GM10248 (cell line): Measurements from ENCODE around the gene ACSS1.

Experiments used
- CTCF ChIA-PET: fragments of 300-600 bp; sonication (Branson Sonifier 250); formaldehyde crosslinking; extraction: SDS; loops from one replicate; lab custom pipeline; 2021; ENCODE audit warnings: antibody characterized with exemption; lab: Yijun Ruan, JAX
- POLR2A ChIA-PET: fragments of 350-650 bp; sonication (Branson Sonifier 250); formaldehyde crosslinking; extraction: SDS; loops from one replicate; lab custom pipeline; 2020; ENCODE audit warnings: antibody characterized with exemption; lab: Yijun Ruan, JAX
- DNase-seq: peaks from one replicate; pipeline ENCODE4 v3.0.0; 2012; ENCODE audit errors: extremely low spot score
- TF ChIP-seq, protein P1 (sequence below): IDR thresholded peaks from 2 replicates; pipeline ENCODE4 v1.5.1; 2012; ENCODE audit warnings: mild to moderate bottlenecking, low read depth; ENCODE audit errors: extremely low read depth, missing control alignments, control extremely low read depth

The ACSS1 gene

DNA sequence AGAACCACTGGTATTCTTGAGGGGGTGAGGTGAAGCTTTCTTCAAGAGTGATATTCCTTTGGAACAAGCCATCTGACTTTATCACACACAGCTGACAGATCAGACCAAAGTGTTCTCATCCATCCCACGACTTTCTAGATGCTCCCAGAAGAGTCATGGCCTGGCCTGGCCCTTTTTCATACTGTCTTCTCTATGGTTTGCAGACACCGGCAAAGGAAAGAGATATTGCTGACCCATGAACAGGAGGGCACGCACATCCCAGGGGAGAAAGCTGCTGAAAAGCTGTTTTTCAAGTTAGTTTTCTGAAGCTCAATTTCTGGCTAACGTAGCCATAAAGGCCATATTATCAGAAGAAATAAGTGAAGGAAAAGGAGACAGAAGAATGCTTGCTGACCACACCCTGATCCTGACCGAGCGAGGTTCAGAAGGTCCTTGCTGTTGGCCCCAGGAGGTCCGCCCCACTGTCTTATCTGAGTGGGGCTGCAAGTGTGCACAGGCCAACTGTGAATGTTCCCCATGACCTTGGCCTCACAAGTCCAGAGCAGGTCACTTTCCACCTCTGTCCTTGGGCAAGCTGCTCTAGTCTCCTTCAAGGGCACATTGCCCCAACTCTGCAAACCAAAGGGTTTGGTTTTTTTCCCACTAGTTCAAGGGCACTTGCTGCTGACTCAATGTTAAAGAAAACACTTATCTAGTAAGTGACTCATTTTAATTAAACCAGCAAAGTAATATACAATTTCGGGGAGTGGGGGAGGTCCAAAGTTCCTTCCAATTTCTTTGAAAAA, 2.0 kb downstream of the ACSS1 start:
- TF ChIP-seq, protein P1, sequence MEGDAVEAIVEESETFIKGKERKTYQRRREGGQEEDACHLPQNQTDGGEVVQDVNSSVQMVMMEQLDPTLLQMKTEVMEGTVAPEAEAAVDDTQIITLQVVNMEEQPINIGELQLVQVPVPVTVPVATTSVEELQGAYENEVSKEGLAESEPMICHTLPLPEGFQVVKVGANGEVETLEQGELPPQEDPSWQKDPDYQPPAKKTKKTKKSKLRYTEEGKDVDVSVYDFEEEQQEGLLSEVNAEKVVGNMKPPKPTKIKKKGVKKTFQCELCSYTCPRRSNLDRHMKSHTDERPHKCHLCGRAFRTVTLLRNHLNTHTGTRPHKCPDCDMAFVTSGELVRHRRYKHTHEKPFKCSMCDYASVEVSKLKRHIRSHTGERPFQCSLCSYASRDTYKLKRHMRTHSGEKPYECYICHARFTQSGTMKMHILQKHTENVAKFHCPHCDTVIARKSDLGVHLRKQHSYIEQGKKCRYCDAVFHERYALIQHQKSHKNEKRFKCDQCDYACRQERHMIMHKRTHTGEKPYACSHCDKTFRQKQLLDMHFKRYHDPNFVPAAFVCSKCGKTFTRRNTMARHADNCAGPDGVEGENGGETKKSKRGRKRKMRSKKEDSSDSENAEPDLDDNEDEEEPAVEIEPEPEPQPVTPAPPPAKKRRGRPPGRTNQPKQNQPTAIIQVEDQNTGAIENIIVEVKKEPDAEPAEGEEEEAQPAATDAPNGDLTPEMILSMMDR, result no peak
- CTCF ChIA-PET, result interaction anchor here (0.9 to 2.7 kb wide), 5 partner anchors 8 to 62 kb away, joined by 3 to 10 read pairs (median 3); no protein-coding TSS in a partner anchor
- DNase-seq, result no peak
- POLR2A ChIA-PET, result no interaction called here

DNA sequence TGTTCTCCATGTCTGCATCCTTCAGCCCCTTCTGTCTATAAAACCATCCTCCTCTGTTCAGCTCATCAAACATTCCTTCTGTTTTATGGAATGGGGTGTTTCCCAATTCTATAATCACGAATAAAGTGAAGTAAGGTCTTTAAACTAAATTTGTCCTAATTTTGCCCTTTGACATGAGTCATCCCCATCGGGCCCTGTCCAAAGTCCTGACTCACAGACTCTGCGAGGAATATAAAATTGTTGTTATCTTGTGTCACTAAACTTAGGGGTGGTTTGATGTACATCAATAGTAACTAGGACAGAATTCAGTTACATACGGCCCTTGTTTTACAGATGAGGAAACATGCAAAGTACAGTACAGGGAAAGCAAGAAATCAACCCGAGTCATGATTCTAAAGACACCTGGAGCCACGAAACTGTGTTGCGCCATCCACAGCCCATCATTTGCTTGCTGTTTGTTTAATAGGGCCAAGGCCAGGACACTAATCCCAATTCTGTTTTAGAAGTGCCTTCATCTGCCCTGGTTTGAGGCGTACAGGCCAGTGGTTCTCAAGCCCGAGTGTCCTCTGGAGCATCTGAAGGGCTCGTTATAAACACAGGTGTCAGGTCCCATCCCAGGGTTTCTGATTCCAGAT, 2.8 kb downstream of the ACSS1 start:
- TF ChIP-seq, protein P1, result no peak
- POLR2A ChIA-PET, result no interaction called here
- DNase-seq, result no peak
- CTCF ChIA-PET, result interaction anchor here (0.9 to 2.7 kb wide), 7 partner anchors 9 to 61 kb away, joined by 3 to 10 read pairs (median 5); no protein-coding TSS in a partner anchor

DNA sequence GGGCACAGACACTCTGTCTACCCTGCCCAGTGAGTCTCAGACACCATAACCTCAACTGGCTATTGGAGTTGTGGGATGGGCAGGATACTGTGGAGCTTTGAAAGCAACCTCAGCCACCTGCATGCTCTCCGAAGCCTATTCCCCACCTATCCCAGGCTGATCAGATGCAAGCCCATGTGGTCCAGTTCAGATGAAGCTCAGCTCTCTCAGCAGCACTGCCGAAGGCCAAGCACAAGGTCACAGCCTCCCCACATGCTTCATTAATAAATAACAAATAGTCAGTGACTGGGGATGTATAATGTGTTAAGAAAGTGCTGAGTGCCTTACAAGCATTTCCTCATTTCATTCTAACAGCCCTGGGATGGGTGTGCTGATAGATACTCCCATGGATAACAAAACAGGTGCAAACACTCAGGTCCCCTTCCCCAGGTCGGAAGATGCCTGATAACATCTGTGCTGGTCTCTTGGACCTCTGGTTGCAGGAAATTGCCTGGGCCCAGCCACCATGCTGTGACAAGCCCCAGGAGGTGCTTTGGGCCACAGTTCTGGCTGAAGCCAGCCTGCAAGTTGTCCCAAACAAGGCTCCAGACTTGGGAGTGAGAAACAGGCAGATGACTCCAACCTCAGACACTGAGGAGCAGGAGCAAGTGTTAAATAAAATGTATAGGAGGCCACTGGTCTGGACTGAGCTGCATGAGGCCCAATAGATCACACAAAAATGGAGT, 3.7 kb downstream of the ACSS1 start:
- CTCF ChIA-PET, result interaction anchor here (1.4 to 2.7 kb wide), 5 partner anchors 9 to 60 kb away, joined by 4 to 10 read pairs (median 6); no protein-coding TSS in a partner anchor
- TF ChIP-seq, protein P1, result no peak
- POLR2A ChIA-PET, result no interaction called here
- DNase-seq, result no peak

DNA sequence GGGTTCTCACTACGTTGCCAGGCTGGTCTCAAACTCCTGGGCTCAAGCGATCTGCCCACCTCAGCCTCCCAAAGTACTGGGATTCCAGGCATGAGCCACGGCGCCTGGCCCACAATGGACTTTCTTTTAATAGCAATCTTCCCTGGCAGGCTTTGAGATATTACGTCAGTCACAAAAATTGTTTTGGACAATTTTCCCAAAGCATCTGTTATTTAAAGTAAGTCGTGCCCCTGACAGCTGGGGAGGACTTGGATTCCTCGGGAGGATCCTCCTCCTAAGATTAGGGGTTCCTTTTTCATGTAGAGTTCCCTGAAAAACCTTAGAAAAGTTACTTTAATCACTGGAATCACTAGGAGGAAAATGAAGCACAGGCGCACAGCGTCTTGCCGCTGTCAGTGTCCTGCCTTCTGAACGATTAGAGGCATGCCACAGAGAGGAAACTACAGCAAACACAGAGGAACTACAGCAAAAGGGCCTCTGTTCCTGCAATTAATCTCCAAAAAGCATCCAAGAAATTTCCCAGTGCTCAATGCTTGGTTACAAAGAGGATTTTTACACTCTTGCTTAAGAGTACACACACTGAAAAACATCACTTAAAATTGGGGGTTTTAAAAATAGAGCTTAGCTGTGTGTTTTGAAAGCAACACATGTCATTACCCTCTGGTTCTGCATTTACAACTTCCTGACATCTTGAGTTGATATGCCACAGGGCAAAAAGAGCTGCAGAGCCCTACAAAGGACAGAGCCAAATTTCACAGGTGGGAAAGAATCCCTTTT, 4.5 kb downstream of the ACSS1 start:
- ChIA-PET CTCF (interaction anchor here (1.4 to 2.7 kb wide), 5 partner anchors 9 to 60 kb away, joined by 4 to 10 read pairs (median 5); no protein-coding TSS in a partner anchor), POLR2A (interaction anchor here (0.7 kb wide), 1 partner anchor 803 kb away, joined by 4 read pairs; no protein-coding TSS in a partner anchor)
- TF ChIP-seq, protein P1, result no peak
- no peak for DNase-seq

DNA sequence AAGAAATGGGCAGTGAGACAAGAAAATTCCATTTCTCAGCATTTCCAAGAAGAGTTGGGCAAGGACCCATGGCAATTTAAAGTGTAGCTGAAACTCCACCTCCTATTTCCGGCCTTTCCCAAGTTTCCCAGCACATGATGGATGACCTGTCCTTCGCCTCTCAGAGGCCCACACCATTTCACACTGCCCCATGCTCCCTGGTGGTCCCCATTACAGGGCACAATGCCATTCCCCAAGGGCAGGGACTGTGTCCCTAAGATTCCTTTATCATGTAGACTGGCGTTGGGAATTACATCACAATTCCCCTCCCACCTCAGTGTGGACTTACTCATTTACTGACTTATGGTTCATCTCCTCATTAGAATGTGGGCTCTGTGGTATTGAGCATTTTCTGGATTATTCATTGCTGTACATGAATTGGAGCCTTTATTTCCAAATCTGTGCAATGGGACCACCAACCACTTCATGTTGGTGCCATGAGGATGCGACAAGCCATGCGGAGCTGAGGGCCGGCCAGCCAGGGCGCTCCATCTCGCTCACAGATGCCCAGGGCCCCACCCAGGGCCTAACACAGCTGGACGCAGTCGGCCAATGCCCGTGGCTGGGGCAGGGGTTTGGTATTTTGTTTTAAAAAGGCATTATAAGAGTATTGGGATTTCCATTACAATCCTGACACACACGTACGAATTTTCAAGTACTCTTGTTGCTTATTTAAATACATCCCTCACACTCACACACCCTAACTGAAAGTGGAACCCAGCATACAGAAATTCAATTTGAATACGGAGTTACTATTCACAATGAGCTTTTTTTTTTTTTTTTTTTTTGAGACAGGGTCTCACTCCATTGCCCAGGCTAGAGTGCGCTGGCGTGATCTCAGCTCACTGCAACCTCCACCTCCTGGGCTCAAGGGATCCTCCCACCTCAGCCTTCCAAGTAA, 5.4 kb downstream of the ACSS1 start:
- CTCF ChIA-PET, result interaction anchor here (1.0 to 1.5 kb wide), 2 partner anchors 9 to 11 kb away, joined by 3 to 5 read pairs; no protein-coding TSS in a partner anchor
- POLR2A ChIA-PET, result interaction anchor here (0.6 to 0.7 kb wide), 4 partner anchors 57 to 804 kb away, joined by 4 to 6 read pairs (median 5); no protein-coding TSS in a partner anchor
- TF ChIP-seq, protein P1, result no peak
- peak; percentile 59 for DNase-seq
